Activated T-cell treated with anti-CD3 and anti-CD28 coated beads, Interleukin-2, amount 50 U/mL, for 4 hours (primary cell): ENCODE results near the gene DIP2B. TPM values are rescaled to one million over a fixed set of nuclear protein-coding genes. Genes with fewer than 3 reads are reported as not detected.
"Not testable (repeated sequence)": the region's sequence is repeated elsewhere in the genome, so short reads cannot be mapped to it uniquely, and the experiment has no call there.

ENCODE experiments used
- ATAC-seq, 2 donors: fragments of 200-7000 bp; cut with Tn5 transposase; one replicate each; pipeline ENCODE4 v1.10.0; 2021
- DNase-seq: peaks from one replicate; pipeline ENCODE4 v3.0.0-alpha.2; 2020
- H3K27me3 Mint-ChIP-seq: one replicate; pipeline ENCODE4 v1.8.0; 2021; ENCODE audit warnings: low read depth, mixed read lengths
- H3K36me3 Mint-ChIP-seq: one replicate; pipeline ENCODE4 v1.8.0; 2022; ENCODE audit warnings: mixed read lengths; ENCODE audit not compliant: insufficient read depth
- H3K4me1 Mint-ChIP-seq: one replicate; pipeline ENCODE4 v1.8.0; 2021; ENCODE audit warnings: low read depth, mixed read lengths
- H3K4me3 Mint-ChIP-seq: one replicate; pipeline ENCODE4 v1.8.0; 2021; ENCODE audit warnings: mild to moderate bottlenecking, moderate library complexity, mixed read lengths
- H3K9me3 Mint-ChIP-seq: one replicate; pipeline ENCODE4 v1.8.0; 2021; ENCODE audit warnings: mixed read lengths
- total RNA-seq, 3 donors: library from RNA; stranded (reverse); gene quantifications; one replicate each; pipeline ENCODE4 v1.2.1, GENCODE V29; 2021

The DIP2B gene
- total RNA-seq, 3 donors from 2014 or later: 29.9 to 49.0 (median 40.2) TPM

DNA sequence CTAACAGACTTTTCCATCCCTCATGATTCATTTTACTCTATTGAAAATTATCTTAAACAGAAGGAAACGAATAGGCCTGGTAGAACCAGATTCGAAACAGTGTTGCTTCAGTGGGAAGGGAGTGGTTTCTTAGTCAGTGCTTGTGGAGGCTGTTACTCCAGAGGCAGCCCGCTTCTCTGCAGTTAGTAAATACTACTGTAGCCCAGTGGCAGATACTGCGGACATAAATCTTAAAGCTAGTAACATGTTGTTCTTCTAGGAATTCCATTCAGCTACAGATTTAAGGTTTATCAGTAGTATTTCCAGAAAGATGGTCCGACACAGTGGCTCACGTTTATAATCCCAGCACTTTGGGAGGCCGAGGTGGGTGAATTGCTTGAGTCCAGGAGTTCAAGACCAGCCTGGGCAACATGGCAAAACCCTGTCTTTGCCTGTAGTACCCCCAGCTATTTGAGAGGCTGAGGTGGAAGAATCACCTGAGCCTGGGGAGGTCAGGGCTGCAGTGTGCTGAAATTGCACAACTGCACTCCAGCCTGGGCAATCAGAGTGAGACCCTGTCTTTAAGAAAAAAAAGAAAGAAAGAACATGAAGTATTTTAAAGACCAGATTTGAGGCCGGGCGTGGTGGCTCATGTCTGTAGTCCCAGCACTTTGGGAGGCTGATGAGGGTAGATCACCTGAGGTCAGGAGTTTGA, 45.9 kb downstream of the DIP2B start:
- DNase-seq: no peak
- Mint-ChIP-seq H3K36me3 (peaks cover 15% of the 10 kb centered on the region), H3K4me3 (no peak overlapping the region), H3K27me3 (no peaks in the 10 kb centered on the region), H3K4me1 (peaks cover 60% of the 10 kb centered on the region), H3K9me3 (no peaks in the 10 kb centered on the region)
- ATAC-seq: no peak

DNA sequence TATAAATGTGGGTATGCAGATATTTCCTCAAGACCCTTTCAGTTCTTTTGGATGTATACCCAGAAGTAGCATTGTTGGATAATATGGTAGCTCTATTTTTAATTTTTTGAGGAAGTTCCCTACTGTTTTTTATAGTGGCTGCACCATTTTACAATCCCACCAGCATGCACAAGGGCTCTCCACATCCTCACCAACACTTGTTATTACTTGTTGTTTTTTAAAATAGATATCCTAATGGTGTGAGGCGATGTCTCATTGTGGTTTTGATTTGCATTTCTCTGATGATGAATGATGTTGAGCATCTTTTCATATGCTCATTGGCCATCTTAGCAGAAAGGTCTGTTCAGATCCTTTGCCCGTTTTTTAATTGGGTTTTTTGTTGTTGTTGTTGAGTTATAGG, 47.1 kb downstream of the DIP2B start:
- no peaks in the 10 kb centered on the region for H3K9me3 Mint-ChIP-seq
- H3K4me3 Mint-ChIP-seq: no peak overlapping the region
- ATAC-seq: no peak
- peaks cover 17% of the 10 kb centered on the region for H3K36me3 Mint-ChIP-seq
- no peak for DNase-seq
- peaks cover 53% of the 10 kb centered on the region for H3K4me1 Mint-ChIP-seq
- no peaks in the 10 kb centered on the region for H3K27me3 Mint-ChIP-seq

DNA sequence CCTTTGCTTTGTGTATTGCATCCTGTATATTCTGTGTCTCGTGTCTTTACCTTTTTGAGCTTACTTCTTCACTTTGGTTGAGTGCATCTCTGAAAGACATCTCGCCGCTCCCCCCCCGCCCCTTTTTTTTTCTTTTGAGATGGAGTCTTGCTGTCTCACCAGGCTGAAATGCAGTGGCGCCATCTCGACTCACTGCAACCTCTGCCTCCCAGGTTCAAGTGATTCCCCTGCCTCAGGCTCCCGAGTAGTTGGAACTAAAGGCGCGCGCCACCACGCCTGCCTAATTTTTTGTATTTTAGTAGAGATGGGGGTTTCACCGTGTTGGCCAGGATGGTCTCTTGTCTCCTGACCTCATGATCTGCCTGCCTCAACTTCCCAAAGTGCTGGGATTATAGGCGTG, 49.9 kb downstream of the DIP2B start:
- no peak overlapping the region for H3K4me3 Mint-ChIP-seq
- H3K27me3 Mint-ChIP-seq: no peaks in the 10 kb centered on the region
- no peak for DNase-seq
- no peaks in the 10 kb centered on the region for H3K9me3 Mint-ChIP-seq
- peaks cover 22% of the 10 kb centered on the region for H3K36me3 Mint-ChIP-seq
- peaks cover 60% of the 10 kb centered on the region for H3K4me1 Mint-ChIP-seq
- no peak for ATAC-seq

DNA sequence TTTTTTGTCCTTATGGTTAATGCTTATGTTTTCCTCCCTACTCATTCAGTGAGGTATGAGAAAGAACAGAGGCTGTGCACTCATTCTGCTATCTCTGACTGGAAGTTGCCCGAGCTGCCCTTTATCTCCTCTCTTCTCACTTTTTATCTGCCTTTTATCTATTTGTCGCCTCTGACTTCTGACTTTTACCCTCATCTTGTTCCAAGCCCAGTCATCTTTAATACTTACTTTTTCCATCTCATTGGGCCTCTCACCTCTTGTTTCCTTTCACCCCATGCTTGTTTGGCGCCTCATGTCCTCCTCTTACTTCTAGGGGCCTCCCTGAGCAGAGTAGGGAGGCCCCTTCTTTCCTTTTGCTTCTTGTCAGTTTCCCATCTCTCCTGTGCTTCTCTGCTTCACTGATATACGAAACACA, 50.7 kb downstream of the DIP2B start:
- peaks cover 53% of the 10 kb centered on the region for H3K4me1 Mint-ChIP-seq
- ATAC-seq: peak; percentile 92
- peak overlapping the region; percentile 54 for H3K4me3 Mint-ChIP-seq
- peaks cover 22% of the 10 kb centered on the region for H3K36me3 Mint-ChIP-seq
- H3K27me3 Mint-ChIP-seq: no peaks in the 10 kb centered on the region
- H3K9me3 Mint-ChIP-seq: no peaks in the 10 kb centered on the region
- DNase-seq: no peak

DNA sequence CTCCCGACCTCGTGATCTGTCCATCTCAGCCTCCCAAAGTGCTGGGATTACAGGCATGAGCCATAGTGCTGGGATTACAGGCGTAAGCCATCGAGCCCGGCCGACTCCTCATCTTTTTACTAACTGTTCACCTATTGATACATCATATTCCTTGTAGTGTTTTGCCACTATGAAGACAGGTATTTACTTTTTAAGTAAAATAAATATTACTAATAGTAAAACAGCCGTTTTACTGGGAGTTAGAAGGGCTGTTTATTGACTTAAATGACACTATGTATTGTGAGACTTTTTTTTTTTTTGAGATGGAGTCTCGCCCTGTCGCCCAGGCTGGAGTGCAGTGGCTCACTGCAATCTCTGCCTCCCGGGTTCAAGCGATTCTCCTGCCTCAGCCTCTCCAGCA, 51.5 kb downstream of the DIP2B start:
- no peaks in the 10 kb centered on the region for H3K9me3 Mint-ChIP-seq
- no peaks in the 10 kb centered on the region for H3K27me3 Mint-ChIP-seq
- peak overlapping the region; percentile 12 for H3K4me3 Mint-ChIP-seq
- peaks cover 22% of the 10 kb centered on the region for H3K36me3 Mint-ChIP-seq
- H3K4me1 Mint-ChIP-seq: peaks cover 52% of the 10 kb centered on the region
- DNase-seq (no peak), ATAC-seq (no peak)

DNA sequence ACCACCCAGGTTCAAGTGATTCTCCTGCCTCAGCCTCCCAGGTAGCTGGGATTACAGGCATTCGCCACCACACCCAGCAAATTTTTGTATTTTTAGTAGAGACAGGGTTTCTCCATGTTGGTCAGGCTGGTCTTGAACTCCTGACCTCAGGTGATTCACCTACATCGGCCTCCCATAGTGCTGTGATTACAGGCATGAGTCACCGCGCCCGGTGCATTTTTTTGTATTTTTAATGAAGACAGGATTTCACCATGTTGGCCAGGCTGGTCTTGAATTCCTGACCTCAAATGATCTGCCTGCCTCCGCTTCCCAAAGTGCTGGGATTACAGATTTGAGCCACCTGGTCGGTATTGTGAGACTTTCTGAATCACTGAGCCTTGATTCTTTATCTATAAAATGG, 52.0 kb downstream of the DIP2B start:
- H3K27me3 Mint-ChIP-seq, H3K4me3 Mint-ChIP-seq, ATAC-seq, DNase-seq, H3K9me3 Mint-ChIP-seq: not testable (repeated sequence)
- Mint-ChIP-seq H3K4me1 (peaks cover 47% of the 10 kb centered on the region), H3K36me3 (peaks cover 20% of the 10 kb centered on the region)

DNA sequence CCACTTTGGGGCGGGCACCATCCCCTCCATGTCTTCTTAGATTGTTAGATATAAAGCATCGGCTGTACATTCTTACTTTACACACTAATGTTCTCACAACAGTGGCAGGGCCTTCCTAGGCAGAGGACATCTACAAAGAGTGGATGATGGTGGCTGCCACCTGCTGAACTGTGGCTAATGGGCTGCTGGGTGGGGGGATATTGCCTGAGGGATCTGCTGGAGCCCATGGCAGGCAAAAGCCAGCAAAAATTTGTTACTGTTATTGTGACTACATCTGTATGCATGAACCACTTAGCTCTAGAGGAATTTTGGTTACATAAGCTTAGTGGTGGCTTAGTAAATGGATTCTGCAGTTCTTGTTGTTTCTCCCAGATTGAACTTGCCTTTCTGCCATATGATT, 52.6 kb downstream of the DIP2B start:
- Mint-ChIP-seq H3K36me3 (peaks cover 18% of the 10 kb centered on the region), H3K27me3 (no peaks in the 10 kb centered on the region), H3K4me1 (peaks cover 47% of the 10 kb centered on the region), H3K4me3 (no peak overlapping the region), H3K9me3 (no peaks in the 10 kb centered on the region)
- ATAC-seq (no peak), DNase-seq (no peak)

DNA sequence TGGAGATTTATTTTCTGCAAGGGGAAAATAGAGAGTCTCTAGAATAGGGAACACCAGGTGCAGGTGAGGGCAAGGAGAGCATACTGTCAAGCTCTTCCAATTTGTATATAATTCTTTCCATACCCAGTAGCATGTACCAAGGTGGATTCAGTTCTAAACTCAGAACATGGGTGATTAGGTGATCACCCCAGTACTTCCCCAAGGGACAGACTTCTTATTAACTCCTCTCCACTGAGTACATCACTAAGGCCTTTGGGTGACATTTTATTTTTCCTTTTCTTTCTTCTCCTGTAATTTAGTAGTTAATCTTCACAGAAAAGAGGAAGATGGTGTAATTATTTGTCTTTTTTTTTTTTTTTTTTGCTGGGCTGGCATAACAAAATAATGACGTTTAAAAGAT, 54.2 kb downstream of the DIP2B start:
- peaks cover 12% of the 10 kb centered on the region for H3K36me3 Mint-ChIP-seq
- no peaks in the 10 kb centered on the region for H3K27me3 Mint-ChIP-seq
- no peak for DNase-seq
- peaks cover 52% of the 10 kb centered on the region for H3K4me1 Mint-ChIP-seq
- no peak for ATAC-seq
- no peak overlapping the region for H3K4me3 Mint-ChIP-seq
- no peaks in the 10 kb centered on the region for H3K9me3 Mint-ChIP-seq

DNA sequence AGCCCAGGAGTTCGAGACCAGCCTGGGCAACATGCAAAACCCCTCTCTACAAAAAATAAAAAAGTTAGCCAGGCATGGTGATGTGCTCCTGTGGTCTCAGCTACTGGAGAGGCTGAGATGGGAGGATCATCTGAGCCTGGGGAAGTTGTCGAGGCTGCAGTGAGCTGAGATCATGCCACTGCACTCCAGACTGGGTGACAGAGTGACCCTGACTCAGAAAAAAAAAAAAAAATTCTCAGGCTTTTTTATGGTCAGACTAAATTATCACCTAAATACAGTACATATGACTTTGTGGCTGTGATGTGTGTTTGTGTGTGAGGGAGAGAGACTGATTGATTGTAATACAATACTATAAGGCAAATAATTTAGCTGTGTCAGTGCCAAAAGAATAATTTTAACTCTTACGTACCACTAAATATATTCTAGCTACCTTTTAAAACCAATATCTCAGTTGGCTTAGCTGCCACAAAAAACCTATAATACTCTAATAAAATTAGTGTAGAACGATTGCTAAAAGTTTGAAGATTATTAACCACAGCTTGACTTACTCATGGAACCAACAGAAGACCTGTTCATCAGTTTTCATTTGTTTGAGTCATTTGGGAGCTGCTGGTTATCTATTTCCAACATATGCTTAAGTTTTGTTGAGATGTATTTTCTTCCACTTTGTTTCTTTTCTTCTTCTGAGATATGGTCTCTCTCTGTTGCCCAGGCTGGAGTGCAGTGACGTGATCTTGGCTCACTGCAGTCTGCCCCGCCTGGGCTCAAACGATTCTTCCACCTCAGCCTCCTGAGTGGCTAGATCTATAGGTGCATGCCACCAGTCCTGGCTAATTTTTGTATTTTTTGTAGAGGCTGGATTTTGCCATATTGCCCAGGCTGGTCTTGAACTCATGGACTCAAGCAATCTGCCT, 58.0 kb downstream of the DIP2B start:
- H3K27me3 Mint-ChIP-seq: no peaks in the 10 kb centered on the region
- no peak overlapping the region for H3K4me3 Mint-ChIP-seq
- peaks cover 3% of the 10 kb centered on the region for H3K36me3 Mint-ChIP-seq
- no peak for ATAC-seq
- no peaks in the 10 kb centered on the region for H3K9me3 Mint-ChIP-seq
- peaks cover 54% of the 10 kb centered on the region for H3K4me1 Mint-ChIP-seq
- DNase-seq: no peak

DNA sequence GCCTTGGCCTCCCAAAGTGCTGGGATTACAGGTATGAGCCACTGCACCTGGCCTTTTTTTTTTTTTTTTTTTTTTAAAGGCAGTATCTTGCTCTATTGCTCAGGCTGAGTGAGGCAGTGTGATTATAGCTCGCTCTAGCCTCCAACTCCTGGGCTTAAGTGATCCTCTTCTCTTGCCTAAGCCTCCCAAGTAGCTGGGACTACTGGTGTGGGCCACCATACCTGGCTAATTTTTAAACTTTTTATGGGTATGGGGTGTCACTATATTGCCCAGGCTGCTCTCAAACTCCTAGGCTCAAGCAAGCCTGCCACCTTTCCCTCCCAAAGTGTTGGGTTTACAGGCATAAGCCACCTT, 58.6 kb downstream of the DIP2B start:
- Mint-ChIP-seq H3K4me1 (peaks cover 57% of the 10 kb centered on the region), H3K4me3 (no peak overlapping the region), H3K27me3 (no peaks in the 10 kb centered on the region), H3K36me3 (no peaks in the 10 kb centered on the region), H3K9me3 (no peaks in the 10 kb centered on the region)
- ATAC-seq (no peak), DNase-seq (no peak)

DNA sequence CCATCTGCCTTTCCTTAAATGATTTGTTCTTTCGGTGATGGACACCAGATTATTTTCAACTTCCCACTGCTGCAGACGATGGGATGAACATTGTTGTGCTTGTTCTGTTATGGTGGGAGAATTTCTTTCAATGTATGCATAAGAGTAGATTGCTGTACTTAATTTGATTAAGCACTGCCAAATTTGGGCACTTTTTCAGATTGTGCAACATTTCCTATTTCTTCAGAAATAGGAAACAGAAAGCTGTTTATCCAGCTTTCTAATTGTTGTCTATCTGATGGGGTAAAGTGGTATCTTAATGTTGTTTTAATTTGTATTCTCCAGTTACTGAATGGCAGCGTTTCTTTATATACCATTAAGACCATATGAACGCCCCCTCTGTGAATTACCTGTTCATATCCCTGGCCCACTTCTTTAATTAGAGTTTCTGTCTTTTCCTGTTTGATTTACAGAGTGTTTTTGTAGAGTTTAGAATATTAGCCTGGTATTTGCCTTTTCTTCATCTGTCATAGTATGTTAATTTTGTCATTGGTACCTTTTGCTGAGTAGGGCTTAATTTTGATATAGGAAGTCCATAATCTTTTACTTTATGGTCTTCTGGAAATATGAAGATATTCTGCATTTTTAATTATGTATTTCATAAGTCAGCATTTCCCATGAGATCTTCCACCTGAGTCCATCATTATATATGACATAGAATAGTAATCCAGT, 59.6 kb downstream of the DIP2B start:
- ATAC-seq (no peak), DNase-seq (no peak)
- Mint-ChIP-seq H3K9me3 (no peaks in the 10 kb centered on the region), H3K4me3 (no peak overlapping the region), H3K27me3 (no peaks in the 10 kb centered on the region), H3K4me1 (peaks cover 59% of the 10 kb centered on the region), H3K36me3 (no peaks in the 10 kb centered on the region)

DNA sequence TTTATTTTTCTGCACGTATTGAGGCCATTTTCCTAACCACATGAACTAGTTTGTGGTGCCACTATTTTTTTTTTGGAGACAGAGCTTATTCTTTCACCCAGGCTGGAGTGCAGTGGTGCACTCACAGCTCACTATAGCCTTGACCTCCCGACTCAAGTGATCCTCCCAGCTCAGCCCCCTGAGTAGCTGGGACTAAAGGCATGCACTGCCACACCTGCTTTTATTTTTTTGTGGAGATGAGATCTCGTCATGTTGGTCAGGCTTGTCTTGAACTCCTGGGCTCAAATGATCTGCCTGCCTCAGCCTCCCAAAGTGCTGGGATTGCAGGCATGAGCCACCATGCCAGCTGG, 60.1 kb downstream of the DIP2B start:
- no peaks in the 10 kb centered on the region for H3K9me3 Mint-ChIP-seq
- H3K36me3 Mint-ChIP-seq: no peaks in the 10 kb centered on the region
- no peak overlapping the region for H3K4me3 Mint-ChIP-seq
- no peak for ATAC-seq
- H3K4me1 Mint-ChIP-seq: peaks cover 60% of the 10 kb centered on the region
- no peak for DNase-seq
- no peaks in the 10 kb centered on the region for H3K27me3 Mint-ChIP-seq

DNA sequence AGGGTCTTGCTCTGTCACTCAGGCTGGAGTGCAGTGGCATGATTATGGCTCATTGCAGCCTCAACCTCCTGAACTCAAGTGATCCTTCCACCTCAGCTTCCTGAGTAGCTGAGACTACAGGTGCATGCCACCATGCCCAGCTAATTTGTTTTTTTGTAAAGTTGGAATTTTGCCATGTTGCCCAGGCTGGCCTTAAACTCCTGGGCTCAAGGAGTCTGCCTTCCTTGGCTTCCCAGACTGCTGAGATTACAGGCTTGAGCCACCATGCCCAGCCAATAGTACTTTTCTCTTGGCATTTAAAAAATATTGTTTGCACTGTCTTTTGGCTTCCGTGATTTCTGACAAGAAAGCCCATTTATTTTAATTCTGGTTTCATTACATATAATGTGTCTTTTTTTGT, 61.3 kb downstream of the DIP2B start:
- Mint-ChIP-seq H3K9me3 (no peaks in the 10 kb centered on the region), H3K4me3 (no peak overlapping the region), H3K36me3 (no peaks in the 10 kb centered on the region), H3K4me1 (peaks cover 60% of the 10 kb centered on the region), H3K27me3 (no peaks in the 10 kb centered on the region)
- ATAC-seq (no peak), DNase-seq (no peak)

DNA sequence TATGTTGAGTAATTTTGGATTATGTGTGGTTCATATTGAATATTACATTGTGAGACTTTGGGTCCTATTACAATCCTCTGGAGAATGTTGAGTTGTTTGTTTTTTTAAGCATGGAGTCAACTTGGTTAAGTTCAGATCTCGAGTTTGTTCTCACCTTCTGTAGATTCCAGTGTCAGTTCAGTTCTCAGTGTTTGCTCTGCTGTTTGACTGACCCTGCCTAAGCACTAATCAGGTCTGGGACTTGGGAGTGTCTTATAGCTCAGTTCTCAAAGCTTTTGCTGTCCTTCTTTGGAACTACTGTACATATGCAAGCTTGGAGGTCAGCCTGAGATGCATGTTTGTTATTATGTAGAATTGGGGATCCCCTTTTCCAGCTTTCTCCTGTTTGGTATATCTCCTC, 63.1 kb downstream of the DIP2B start:
- Mint-ChIP-seq H3K9me3 (no peaks in the 10 kb centered on the region), H3K4me3 (no peak overlapping the region)
- no peak for ATAC-seq

More for the DNA sequence above, 63.1 kb downstream of the DIP2B start:
- DNase-seq: no peak
- Mint-ChIP-seq H3K27me3 (no peaks in the 10 kb centered on the region), H3K36me3 (peaks cover 2% of the 10 kb centered on the region), H3K4me1 (peaks cover 60% of the 10 kb centered on the region)
